Astrocyte of the spinal cord (primary cell): Measurements from ENCODE around the gene NES.

Experiments used
- DNase-seq: peaks from one replicate; pipeline ENCODE4 v3.0.0; 2011; ENCODE audit warnings: low read depth, low spot score
- H3K4me3 ChIP-seq: 2 replicates; pipeline ENCODE4 v1.5.1; 2011; ENCODE audit warnings: low read depth, mild to moderate bottlenecking, low read length, moderate library complexity
- in situ Hi-C: cut with HindIII; loops from 2 replicates; pipeline ENCODE4 v1.10.0; 2017; ENCODE audit warnings: low sequenced_read_pairs
- TF ChIP-seq, protein P1 (sequence below): IDR thresholded peaks from 2 replicates; pipeline ENCODE4 v1.5.1; 2012; ENCODE audit warnings: low read depth, mild to moderate bottlenecking, low read length, inconsistent platforms

The NES gene

DNA sequence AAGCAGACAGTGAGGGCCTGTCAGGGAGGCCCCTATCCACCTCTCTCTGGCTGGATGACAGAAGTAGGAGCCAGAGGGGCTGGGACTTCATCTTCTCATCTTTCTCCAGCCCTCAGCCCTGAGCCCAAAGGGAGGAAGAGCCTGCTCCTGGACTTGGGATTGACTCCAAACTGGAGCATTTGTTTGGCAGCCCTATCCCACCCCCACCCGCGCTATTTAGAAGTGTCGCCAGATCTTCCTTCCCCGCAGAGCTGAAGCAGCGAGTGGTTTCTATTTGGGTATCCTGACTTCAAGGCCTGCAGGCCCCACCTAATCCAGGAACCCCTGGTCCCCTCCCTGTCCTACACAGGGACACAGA lies 9.6 kb downstream of the NES start:
- DNase-seq: no peak
- TF ChIP-seq, protein P1, sequence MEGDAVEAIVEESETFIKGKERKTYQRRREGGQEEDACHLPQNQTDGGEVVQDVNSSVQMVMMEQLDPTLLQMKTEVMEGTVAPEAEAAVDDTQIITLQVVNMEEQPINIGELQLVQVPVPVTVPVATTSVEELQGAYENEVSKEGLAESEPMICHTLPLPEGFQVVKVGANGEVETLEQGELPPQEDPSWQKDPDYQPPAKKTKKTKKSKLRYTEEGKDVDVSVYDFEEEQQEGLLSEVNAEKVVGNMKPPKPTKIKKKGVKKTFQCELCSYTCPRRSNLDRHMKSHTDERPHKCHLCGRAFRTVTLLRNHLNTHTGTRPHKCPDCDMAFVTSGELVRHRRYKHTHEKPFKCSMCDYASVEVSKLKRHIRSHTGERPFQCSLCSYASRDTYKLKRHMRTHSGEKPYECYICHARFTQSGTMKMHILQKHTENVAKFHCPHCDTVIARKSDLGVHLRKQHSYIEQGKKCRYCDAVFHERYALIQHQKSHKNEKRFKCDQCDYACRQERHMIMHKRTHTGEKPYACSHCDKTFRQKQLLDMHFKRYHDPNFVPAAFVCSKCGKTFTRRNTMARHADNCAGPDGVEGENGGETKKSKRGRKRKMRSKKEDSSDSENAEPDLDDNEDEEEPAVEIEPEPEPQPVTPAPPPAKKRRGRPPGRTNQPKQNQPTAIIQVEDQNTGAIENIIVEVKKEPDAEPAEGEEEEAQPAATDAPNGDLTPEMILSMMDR: no peak
- H3K4me3 ChIP-seq: no peak overlapping the region
- in situ Hi-C loops: no loop called here

DNA sequence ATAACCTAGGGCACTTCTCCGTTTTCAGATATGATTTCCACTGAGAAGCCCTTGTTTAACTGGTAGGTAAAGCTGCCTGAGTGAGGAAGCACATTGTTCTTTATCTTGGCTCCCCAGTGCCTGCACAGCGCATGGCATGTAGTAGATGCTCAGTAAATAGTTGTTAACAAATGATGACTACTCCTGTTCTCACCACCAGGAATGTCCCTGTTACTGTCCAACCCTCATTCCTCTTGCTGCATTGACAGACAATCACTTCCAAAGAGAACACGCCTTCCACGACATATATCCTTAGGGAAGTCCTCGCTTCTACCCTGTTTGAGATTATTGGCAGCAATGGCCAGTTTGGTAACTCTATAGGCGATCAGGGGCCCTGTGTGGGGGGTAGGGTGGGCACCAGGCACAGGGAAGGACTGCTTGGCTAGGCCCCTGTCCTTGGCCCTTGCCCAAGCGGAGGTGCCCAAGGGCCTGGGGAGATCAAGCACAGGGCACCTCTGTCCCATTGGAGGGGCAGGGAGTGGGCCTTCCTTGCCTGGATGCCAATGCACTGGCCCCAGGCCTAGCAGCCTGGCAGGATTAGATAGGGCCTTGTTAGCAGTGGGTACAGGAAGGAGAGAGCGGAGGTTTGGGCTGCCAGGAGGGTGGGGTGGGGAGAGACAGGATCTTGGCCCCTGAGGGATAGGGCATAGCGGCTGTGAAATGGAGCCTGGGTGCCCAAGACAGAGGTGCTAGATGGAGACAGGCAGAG lies 10.2 kb downstream of the NES start:
- H3K4me3 ChIP-seq: no peak overlapping the region
- TF ChIP-seq, protein P1: no peak
- in situ Hi-C loops: no loop called here
- no peak for DNase-seq

DNA sequence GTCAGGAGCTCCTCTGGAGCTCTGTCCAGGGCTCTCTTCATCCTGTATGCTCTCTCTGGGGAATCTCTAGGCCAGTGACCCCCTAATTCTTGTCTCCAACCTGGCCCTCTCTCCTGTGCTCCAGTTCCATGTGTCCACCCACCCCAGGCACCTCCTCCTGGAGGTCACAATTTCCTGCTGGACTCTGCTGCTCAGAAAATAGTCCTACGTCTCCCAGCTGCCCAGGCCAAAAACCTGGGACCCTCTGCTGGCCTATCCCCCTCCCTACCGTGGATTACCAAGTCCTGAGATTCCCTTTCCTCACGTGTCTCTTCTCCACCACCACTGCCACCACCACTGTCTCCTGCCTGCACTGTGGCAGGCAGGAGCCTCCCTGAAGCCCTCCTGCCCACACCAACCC lies 11.7 kb downstream of the NES start:
- in situ Hi-C loops: no loop called here
- H3K4me3 ChIP-seq: no peak overlapping the region
- TF ChIP-seq, protein P1: no peak

DNA sequence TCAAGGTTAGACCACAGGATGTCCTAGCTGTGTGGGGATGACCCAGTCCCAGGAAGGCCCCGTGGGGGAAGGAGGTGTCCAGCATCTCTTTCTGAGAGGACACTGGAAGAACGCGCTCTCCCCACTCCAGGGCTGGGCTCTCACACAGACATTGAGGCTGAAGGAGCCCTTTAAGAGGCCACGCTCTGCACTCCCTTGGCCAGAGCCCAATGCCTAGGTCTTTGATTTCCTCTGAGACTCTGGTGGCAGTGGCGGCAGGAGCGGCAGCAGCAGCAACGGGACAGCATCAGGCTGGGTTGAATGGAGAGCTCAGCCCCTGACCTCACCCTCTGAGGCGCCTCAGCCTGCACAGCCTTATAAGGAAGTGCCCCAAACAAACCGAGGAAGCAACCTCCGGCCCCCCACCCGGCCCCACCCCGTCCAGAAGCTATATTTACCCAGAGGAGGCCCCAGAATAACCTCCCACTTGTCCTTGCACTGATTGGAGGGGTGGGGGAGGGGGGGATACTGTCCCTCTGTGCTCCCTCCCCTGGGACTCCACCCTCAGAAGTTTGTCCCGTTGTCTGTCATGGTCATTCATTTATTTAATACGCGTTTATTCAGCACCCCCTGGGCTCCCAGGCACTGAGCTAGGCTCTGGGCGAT lies 12.3 kb downstream of the NES start:
- TF ChIP-seq, protein P1: no peak
- no peak overlapping the region for H3K4me3 ChIP-seq
- no peak for DNase-seq
- in situ Hi-C loops: no loop called here

More for the DNA sequence above, 11.7 kb downstream of the NES start:
- no peak for DNase-seq

DNA sequence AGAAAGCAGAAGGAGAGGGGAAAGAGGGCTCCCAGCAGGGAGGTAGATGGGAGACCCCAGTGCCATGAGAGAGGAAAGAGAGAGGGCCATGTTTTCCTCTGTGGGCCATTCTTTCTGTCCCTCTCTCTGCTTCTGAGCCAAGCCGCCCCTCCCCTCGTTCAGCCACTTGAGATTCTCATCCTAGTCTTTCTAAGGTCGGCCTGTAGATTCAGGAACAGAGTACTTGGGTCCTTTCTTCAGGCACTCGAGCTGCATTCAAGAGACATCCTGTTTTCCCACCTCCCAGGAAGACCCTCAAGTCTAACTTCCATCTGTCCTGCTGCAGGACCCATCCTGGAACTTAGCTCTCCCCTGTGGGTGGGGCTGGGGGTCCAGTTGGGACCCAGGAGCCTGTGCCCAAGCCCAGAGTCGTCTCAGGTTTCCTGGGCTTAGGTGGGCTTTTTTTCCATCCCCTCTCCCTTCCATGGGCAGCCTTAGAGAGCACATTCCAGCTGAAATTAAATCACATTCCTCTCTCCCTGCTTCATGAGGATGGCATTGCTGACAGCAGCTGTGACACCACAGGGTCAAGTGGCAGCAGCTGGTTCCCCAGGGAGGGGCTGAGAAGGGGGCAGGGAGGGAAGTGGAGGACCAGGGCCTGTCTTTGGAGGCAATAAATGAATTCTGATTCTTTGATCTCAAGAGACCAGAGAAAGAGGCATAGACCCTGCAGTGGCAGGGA lies 13.0 kb downstream of the NES start:
- TF ChIP-seq, protein P1: no peak
- in situ Hi-C loops: no loop called here
- no peak overlapping the region for H3K4me3 ChIP-seq
- no peak for DNase-seq

DNA sequence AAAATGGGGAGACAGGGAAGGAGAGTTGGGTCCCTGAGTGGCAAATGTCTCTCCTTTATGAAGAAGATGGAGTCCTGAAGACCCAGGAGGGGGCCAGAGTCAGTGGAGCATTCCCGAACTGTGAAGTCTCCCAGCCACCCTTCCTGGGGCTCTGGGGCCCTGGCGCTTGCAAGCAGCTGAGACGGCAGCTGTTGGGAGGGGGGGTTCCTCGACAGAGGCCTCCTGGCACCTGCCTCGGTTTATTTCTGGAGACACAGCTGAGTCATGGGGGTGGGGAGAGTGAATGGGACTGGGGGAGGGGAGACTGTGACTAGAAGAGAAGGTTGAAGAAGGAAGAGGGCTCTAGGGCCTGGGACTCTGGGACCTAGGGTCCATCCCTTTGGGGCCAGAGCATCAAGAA lies 14.0 kb downstream of the NES start:
- DNase-seq: peak; percentile 69
- in situ Hi-C loops: no loop called here

More for the DNA sequence above, 14.0 kb downstream of the NES start:
- no peak overlapping the region for H3K4me3 ChIP-seq
- TF ChIP-seq, protein P1: no peak
